GM12864 (cell line): Measurements from ENCODE around the gene PCGF3.

Source experiments
- DNase-seq: peaks from one replicate; pipeline ENCODE4 v3.0.0-alpha.2; 2011; ENCODE audit warnings: low read depth
- H3K4me3 ChIP-seq: 2 replicates; pipeline ENCODE4 v1.5.1; 2011; ENCODE audit warnings: mild to moderate bottlenecking, low read depth, low read length, control low read depth
- CTCF ChIP-seq: IDR thresholded peaks from 2 replicates; pipeline ENCODE4 v1.5.1; 2011; ENCODE audit warnings: low read depth, mild to moderate bottlenecking, moderate library complexity, low read length, control low read depth, inconsistent platforms; ENCODE audit errors: missing control alignments

Gene PCGF3

GRCh38 chr4:768076-768475, 62.4 kb downstream of the PCGF3 start:
- TF ChIP-seq CTCF = no peak
- H3K4me3 ChIP-seq = no peak overlapping the region
- DNase-seq = no peak

- no peak for TF ChIP-seq CTCF
- H3K4me3 ChIP-seq = no peak overlapping the region
- no peak for DNase-seq
Observed at GRCh38 chr4:768995-769394, 63.4 kb downstream of the PCGF3 start.

- no peak for DNase-seq
- no peak overlapping the region for H3K4me3 ChIP-seq
- no peak for TF ChIP-seq CTCF
Observed at GRCh38 chr4:769511-769910, 63.9 kb downstream of the PCGF3 start.

GRCh38 chr4:770022-770421, 64.4 kb downstream of the PCGF3 start:
- no peak for TF ChIP-seq CTCF
- no peak for DNase-seq
- H3K4me3 ChIP-seq = no peak overlapping the region

GRCh38 chr4:771464-771863, 65.8 kb downstream of the PCGF3 start:
- DNase-seq = no peak
- H3K4me3 ChIP-seq = no peak overlapping the region
- TF ChIP-seq CTCF = no peak

- TF ChIP-seq CTCF = no peak
- DNase-seq = no peak
- H3K4me3 ChIP-seq = no peak overlapping the region
Observed at GRCh38 chr4:772118-772517, 66.5 kb downstream of the PCGF3 start.

- no peak for TF ChIP-seq CTCF
- no peak for DNase-seq
- H3K4me3 ChIP-seq = no peak overlapping the region
Observed at GRCh38 chr4:772776-773175, 67.1 kb downstream of the PCGF3 start.
